DND-41 (cell line): Measurements from ENCODE around the gene RNF223.

Source experiments
- ATAC-seq: fragments of 200-7000 bp; cut with Tn5 transposase; 3 replicates; pipeline ENCODE4 v1.9.1; 2021; ENCODE audit warnings: low read depth; ENCODE audit not compliant: insufficient read depth
- DNase-seq: peaks from one replicate; pipeline ENCODE4 v3.0.0-alpha.2; 2020
- H2AFZ ChIP-seq: 2 replicates; pipeline ENCODE4 v1.6.0; 2012; ENCODE audit warnings: low read depth, low read length
- H3K27ac ChIP-seq: 2 replicates; pipeline ENCODE4 v1.5.1; 2012; ENCODE audit warnings: low read length, inconsistent platforms
- H3K27me3 ChIP-seq: fragments of 200-600 bp; sonication (generic); 2 replicates; pipeline ENCODE4 v1.6.0; 2012; ENCODE audit warnings: low read length, mild to moderate bottlenecking, inconsistent platforms; ENCODE audit not compliant: insufficient read depth, poor library complexity
- H3K36me3 ChIP-seq: 2 replicates; pipeline ENCODE4 v1.5.1; 2012; ENCODE audit warnings: low read length, inconsistent platforms; ENCODE audit not compliant: insufficient read depth
- H3K4me1 ChIP-seq: 2 replicates; pipeline ENCODE4 v1.5.1; 2012; ENCODE audit warnings: mild to moderate bottlenecking, low read length; ENCODE audit not compliant: insufficient read depth
- H3K4me2 ChIP-seq: 2 replicates; pipeline ENCODE4 v1.6.0; 2012; ENCODE audit warnings: mild to moderate bottlenecking, moderate library complexity, low read length, inconsistent platforms; ENCODE audit not compliant: insufficient read depth
- H3K4me3 ChIP-seq, 2 experiments: fragments of 200-600 bp in 1 of 2; shearing (Covaris generic) in 1 of 2; 2 replicates each; pipeline ENCODE4 v1.5.1; 2012 to 2016; ENCODE audit warnings: inconsistent platforms in 2 of 2, low read length in 2 of 2, mild to moderate bottlenecking in 2 of 2, low read depth in 1 of 2, moderate library complexity in 1 of 2
- H3K79me2 ChIP-seq: 2 replicates; pipeline ENCODE4 v1.6.0; 2012; ENCODE audit warnings: low read length, inconsistent platforms; ENCODE audit not compliant: insufficient read depth
- H3K9ac ChIP-seq: 2 replicates; pipeline ENCODE4 v1.6.0; 2012; ENCODE audit warnings: low read depth, mild to moderate bottlenecking, inconsistent platforms, low read length, moderate library complexity
- H3K9me3 ChIP-seq: 2 replicates; pipeline ENCODE4 v1.5.1; 2012; ENCODE audit warnings: low read length, moderate library complexity, mild to moderate bottlenecking, inconsistent platforms; ENCODE audit not compliant: insufficient read depth, severe bottlenecking
- H4K20me1 ChIP-seq: 2 replicates; pipeline ENCODE4 v1.6.0; 2012; ENCODE audit warnings: low read length; ENCODE audit not compliant: insufficient read depth
- EZH2 ChIP-seq: IDR thresholded peaks from 3 replicates; pipeline ENCODE4 v1.6.1; 2012; ENCODE audit warnings: borderline replicate concordance, low read depth, mild to moderate bottlenecking, moderate library complexity, low read length, inconsistent platforms; ENCODE audit not compliant: severe bottlenecking
- TF ChIP-seq, protein P1 (sequence below): IDR thresholded peaks from 2 replicates; pipeline ENCODE4 v1.5.1; 2012; ENCODE audit warnings: borderline replicate concordance, low read length, moderate library complexity, mild to moderate bottlenecking; ENCODE audit not compliant: poor library complexity, severe bottlenecking; ENCODE audit errors: extremely low read depth

The RNF223 gene

DNA sequence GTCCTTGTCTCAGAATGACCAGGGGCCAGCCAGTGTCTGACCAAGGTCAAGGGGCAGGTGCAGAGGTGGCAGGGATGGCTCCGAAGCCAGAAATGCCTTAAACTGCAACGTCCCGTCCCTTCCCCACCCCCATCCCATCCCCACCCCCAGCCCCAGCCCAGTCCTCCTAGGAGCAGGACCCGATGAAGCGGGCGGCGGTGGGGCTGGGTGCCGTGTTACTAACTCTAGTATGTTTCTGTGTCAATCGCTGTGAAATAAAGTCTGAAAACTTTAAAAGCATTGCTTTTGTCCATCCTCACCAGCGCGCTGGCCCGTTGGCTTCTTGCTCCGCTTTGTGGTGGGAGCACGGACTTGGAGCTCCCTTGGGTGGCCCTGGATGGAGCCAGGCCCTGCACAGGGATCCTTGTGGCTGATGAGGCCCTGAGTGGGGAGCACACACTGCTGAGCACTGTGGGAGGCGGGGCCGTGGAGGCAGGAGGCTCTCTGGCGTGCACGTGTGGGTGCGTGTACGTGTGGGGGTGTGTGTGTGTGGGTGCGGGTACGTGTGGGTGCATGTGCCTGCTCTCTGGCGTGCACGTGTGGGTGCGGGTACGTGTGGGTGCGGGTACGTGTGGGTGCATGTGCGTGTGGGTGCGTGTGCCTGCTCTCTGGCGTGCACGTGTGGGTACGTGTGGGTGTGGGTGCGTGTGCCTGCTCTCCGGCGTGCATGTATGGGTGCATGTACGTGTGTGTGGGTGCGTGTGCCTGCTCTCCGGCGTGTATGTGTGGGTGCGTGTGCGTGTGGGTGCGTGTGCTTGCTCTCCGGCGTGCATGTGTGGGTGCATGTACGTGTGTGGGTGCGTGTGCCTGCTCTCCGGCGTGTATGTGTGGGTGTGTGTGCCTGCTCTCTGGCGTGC is 18.0 kb downstream of the RNF223 start:
- H3K27me3 ChIP-seq, result peaks cover 17% of the 10 kb centered on the region

GRCh38 chr1:1054971-1055370 is 19.1 kb downstream of the RNF223 start:
- Histone ChIP-seq H3K79me2 (no peaks in the 10 kb centered on the region), H3K4me2 (no peak overlapping the region), H3K9ac (no peak overlapping the region), H3K4me3 (no peak overlapping the region), H3K9me3 (no peaks in the 10 kb centered on the region), H3K27ac (no peak overlapping the region), H2AFZ (no peak overlapping the region), H3K4me1 (peaks cover 15% of the 10 kb centered on the region), H3K36me3 (peaks cover 6% of the 10 kb centered on the region), H4K20me1 (peaks cover 7% of the 10 kb centered on the region), H3K27me3 (peaks cover 9% of the 10 kb centered on the region)
- DNase-seq, result no peak
- ATAC-seq, result no peak
- TF ChIP-seq, protein P1, sequence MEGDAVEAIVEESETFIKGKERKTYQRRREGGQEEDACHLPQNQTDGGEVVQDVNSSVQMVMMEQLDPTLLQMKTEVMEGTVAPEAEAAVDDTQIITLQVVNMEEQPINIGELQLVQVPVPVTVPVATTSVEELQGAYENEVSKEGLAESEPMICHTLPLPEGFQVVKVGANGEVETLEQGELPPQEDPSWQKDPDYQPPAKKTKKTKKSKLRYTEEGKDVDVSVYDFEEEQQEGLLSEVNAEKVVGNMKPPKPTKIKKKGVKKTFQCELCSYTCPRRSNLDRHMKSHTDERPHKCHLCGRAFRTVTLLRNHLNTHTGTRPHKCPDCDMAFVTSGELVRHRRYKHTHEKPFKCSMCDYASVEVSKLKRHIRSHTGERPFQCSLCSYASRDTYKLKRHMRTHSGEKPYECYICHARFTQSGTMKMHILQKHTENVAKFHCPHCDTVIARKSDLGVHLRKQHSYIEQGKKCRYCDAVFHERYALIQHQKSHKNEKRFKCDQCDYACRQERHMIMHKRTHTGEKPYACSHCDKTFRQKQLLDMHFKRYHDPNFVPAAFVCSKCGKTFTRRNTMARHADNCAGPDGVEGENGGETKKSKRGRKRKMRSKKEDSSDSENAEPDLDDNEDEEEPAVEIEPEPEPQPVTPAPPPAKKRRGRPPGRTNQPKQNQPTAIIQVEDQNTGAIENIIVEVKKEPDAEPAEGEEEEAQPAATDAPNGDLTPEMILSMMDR, result no peak
- no peak for TF ChIP-seq EZH2

More for the DNA sequence above, 18.0 kb downstream of the RNF223 start:
- H3K27ac ChIP-seq, result no peak overlapping the region
- no peak overlapping the region for H2AFZ ChIP-seq
- H3K36me3 ChIP-seq, result peaks cover 6% of the 10 kb centered on the region
- TF ChIP-seq, protein P1, result no peak
- TF ChIP-seq EZH2, result no peak
- H3K79me2 ChIP-seq, result no peaks in the 10 kb centered on the region
- H4K20me1 ChIP-seq, result peaks cover 13% of the 10 kb centered on the region
- no peak overlapping the region for H3K9ac ChIP-seq
- H3K4me3 ChIP-seq, result no peak overlapping the region
- H3K4me2 ChIP-seq, result no peak overlapping the region
- no peak for DNase-seq
- H3K4me1 ChIP-seq, result peaks cover 17% of the 10 kb centered on the region
- H3K9me3 ChIP-seq, result no peaks in the 10 kb centered on the region
- ATAC-seq, result no peak

DNA sequence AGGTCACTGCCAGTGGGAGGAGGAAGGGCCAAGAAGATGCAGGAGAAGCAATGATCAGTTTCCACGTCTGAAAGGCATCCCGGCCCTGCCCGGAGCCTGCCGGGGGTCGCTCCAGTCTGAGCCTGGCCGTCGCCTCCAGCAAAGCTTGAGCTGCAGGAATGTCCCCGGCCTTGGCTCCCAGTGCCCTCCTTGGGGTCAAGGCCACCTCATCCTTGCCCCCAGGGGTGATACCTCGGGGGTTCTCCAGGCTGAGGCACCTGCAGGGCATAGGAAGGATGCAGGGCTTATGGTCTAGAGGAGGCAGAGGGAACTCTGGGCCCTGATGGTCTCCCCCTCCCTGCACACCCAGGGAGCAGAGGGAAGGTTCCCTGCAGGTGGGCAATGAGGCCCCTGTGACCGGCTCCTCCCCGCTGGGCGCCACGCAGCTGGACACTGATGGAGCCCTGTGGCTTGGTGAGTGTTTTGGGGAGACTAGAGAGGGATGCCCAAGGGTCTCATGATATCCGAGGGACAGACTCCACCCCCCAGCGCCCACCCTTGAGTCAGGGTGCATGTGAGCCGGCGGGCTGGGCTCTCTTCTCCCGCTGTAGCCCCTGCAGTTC is 19.9 kb downstream of the RNF223 start:
- Histone ChIP-seq H2AFZ (no peak overlapping the region), H3K4me2 (no peak overlapping the region), H3K9ac (no peak overlapping the region), H3K27me3 (peaks cover 5% of the 10 kb centered on the region), H3K4me3 (no peak overlapping the region), H3K27ac (no peak overlapping the region), H4K20me1 (peaks cover 3% of the 10 kb centered on the region), H3K9me3 (no peaks in the 10 kb centered on the region), H3K36me3 (peaks cover 6% of the 10 kb centered on the region), H3K4me1 (peaks cover 10% of the 10 kb centered on the region), H3K79me2 (no peaks in the 10 kb centered on the region)
- no peak for DNase-seq
- TF ChIP-seq EZH2, result no peak
- TF ChIP-seq, protein P1, result no peak
- no peak for ATAC-seq
